Natural killer cell (primary cell): ENCODE measurements around the gene NHERF2. TPM values are rescaled to one million over a fixed set of nuclear protein-coding genes. Genes with fewer than 3 reads are reported as not detected.
"Not testable (repeated sequence)": the region's sequence is repeated elsewhere in the genome, so short reads cannot be mapped to it uniquely, and the experiment has no call there.

Experiments used
- ATAC-seq, 3 donors: fragments of 150-1000 bp in 2 of 3; fragments of 200-7000 bp in 1 of 3; cut with Tn5 transposase; 1 replicate in 1 of 3; 2 replicates in 2 of 3; pipeline ENCODE4 v1.10.0; 2021; ENCODE audit warnings: mild to moderate bottlenecking in 2 of 3, moderate library complexity in 2 of 3
- DNase-seq, 2 donors: peaks; one replicate each; pipeline versions ENCODE4 v3.0.0 to v3.0.0-alpha.2; 2013 to 2021; ENCODE audit warnings: mixed read lengths in 1 of 2
- H3K27ac ChIP-seq: one replicate; pipeline ENCODE4 v1.5.1; 2013; ENCODE audit warnings: mild to moderate bottlenecking, low read length
- H3K27me3 ChIP-seq: one replicate; pipeline ENCODE4 v1.6.1; 2013; ENCODE audit warnings: low read length; ENCODE audit not compliant: control insufficient read depth, insufficient read depth
- H3K36me3 ChIP-seq: one replicate; pipeline ENCODE4 v1.6.1; 2013; ENCODE audit warnings: low read length; ENCODE audit not compliant: control insufficient read depth, insufficient read depth
- H3K4me1 ChIP-seq: one replicate; pipeline ENCODE4 v1.6.1; 2013; ENCODE audit warnings: low read length; ENCODE audit not compliant: control insufficient read depth, insufficient read depth
- H3K4me3 ChIP-seq: one replicate; pipeline ENCODE4 v1.5.1; 2013; ENCODE audit warnings: low read length
- H3K9me3 ChIP-seq: one replicate; pipeline ENCODE4 v1.6.1; 2013; ENCODE audit warnings: low read length; ENCODE audit not compliant: control insufficient read depth, insufficient read depth
- H3K27ac Mint-ChIP-seq, 2 donors: one replicate each; pipeline ENCODE4 v1.8.0; 2022; ENCODE audit warnings: mild to moderate bottlenecking in 2 of 2, mixed read lengths in 2 of 2, moderate library complexity in 1 of 2
- H3K27me3 Mint-ChIP-seq, 2 donors: one replicate each; pipeline ENCODE4 v1.8.0; 2022; ENCODE audit warnings: low read depth in 2 of 2, mixed read lengths in 2 of 2
- H3K36me3 Mint-ChIP-seq: one replicate; pipeline ENCODE4 v1.8.0; 2022; ENCODE audit warnings: mixed read lengths
- H3K4me1 Mint-ChIP-seq, 2 donors: one replicate each; pipeline ENCODE4 v1.8.0; 2022; ENCODE audit warnings: mixed read lengths in 2 of 2
- H3K4me3 Mint-ChIP-seq: one replicate; pipeline ENCODE4 v1.8.0; 2022; ENCODE audit warnings: mild to moderate bottlenecking, moderate library complexity, mixed read lengths
- H3K9me3 Mint-ChIP-seq, 2 donors: one replicate each; pipeline ENCODE4 v1.8.0; 2022; ENCODE audit warnings: mixed read lengths in 2 of 2
- CTCF ChIP-seq: fragments of 200-600 bp; IDR thresholded peaks from one replicate; pipeline ENCODE4 v1.8.0; 2022; ENCODE audit warnings: antibody characterized with exemption
- WGBS: methylation state at CpG from one replicate; pipeline ENCODE4 v1.1.7; 2013; ENCODE audit warnings: missing lambda C conversion rate; ENCODE audit not compliant: insufficient coverage; 5-methylcytosine and 5-hydroxymethylcytosine counted together
- intact Hi-C: fragments of 100-400 bp; cut with micrococcal nuclease; formaldehyde crosslinking; loops from one replicate; pipeline ENCODE4 v1.14.2; 2022
- total RNA-seq, 4 donors: library from RNA; stranded (reverse); fragments of 120-200 nt in 1 of 4; gene quantifications; one replicate each; pipeline versions ENCODE4 v1.2.3 to v1.2.4, GENCODE V29; 2013 to 2022

Gene NHERF2
- total RNA-seq, 3 donors from 2014 or later (not counting 1 experiment from before 2014, with no cell fraction given), result 4.3 to 7.1 (median 5.6) TPM

GRCh38 chr16:2009164-2009711, 17.5 kb upstream of the NHERF2 start:
- Mint-ChIP-seq H3K27me3 (no peaks in the 10 kb centered on the region), H3K27ac (peak overlapping the region; percentile 76 to 94), H3K4me3 (peak overlapping the region; percentile 76), H3K9me3 (no peaks in the 10 kb centered on the region), H3K4me1 (peaks cover 28 to 50% of the 10 kb centered on the region in 2 donors), H3K36me3 (no peaks in the 10 kb centered on the region)
- DNase-seq (peak in 1 of 2 donors; percentile 32), ATAC-seq (peak; percentile 27 to 41 (median 40))
- Histone ChIP-seq H3K4me3 (peak overlapping the region; percentile 32), H3K4me1 (peaks cover 55% of the 10 kb centered on the region), H3K27me3 (no peaks in the 10 kb centered on the region), H3K9me3 (no peaks in the 10 kb centered on the region), H3K36me3 (no peaks in the 10 kb centered on the region), H3K27ac (peak overlapping the region; percentile 58)
- TF ChIP-seq CTCF, result no peak
- WGBS, result under 1% methylated on average over 55 of the region's 55 CpGs
- intact Hi-C loops, result loop anchor here (10.0 kb wide), 2 partner anchors 476 to 656 kb away; no protein-coding TSS in a partner anchor

DNA sequence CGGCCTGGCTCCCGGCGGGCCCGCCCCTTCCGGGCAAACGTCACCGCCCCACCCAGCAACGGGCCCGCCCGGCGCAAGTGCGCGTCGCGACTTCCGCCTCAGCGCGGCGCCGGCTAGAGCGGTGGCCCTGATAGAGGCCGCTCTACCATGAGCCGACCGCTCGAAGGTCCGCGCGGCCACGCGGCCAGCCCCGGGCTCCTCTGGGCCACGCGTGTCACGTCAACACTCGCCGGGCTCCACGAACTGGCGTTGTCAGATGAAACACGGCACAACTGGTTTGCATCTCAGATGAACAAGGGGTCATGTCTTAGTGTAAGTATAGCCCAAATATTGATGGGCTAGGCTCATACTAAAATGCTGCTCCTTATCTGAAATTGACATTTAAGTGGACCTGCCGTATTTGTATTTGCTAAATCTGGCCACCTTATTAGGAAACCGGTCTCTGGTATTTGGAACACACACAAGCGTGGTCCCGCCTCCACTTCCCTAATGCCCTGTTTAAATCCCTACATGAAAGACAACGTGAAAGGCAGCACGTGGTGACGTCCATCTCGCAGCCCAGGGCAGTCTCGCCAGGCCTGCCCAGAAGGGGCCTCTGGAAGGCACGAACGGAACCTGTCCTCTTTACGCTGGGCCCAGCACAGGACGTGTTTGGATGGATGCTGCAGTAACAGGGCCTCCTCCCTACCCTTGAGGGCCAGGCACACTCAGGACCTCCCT, 16.8 kb upstream of the NHERF2 start, which contains the start of gene ZNF598:
TSS of gene ZNF598 (minus strand) at position 31 of the 720 bp plus-strand sequence.
- Histone ChIP-seq H3K36me3 (no peaks in the 10 kb centered on the region), H3K27ac (peak within 1 kb of the TSS; percentile 98), H3K27me3 (no peaks in the 10 kb centered on the region), H3K9me3 (no peaks in the 10 kb centered on the region), H3K4me3 (peak within 1 kb of the TSS; percentile 82), H3K4me1 (peaks cover 50% of the 10 kb centered on the region)
- no peak for TF ChIP-seq CTCF
- H3K4me3 Mint-ChIP-seq, result peak within 1 kb of the TSS; percentile 87
- ATAC-seq, result peak; percentile 94 to 99 (median 98)
- no peaks in the 10 kb centered on the region for H3K36me3 Mint-ChIP-seq
- H3K27ac Mint-ChIP-seq, result peak within 1 kb of the TSS; percentile 93 to 94
- WGBS, result 3% methylated on average over 52 of the region's 52 CpGs
- no peaks in the 10 kb centered on the region for H3K9me3 Mint-ChIP-seq
- H3K27me3 Mint-ChIP-seq, result no peaks in the 10 kb centered on the region
- DNase-seq, result peak; percentile 84 to 93
- peaks cover 28 to 45% of the 10 kb centered on the region in 2 donors for H3K4me1 Mint-ChIP-seq
- intact Hi-C loops, result loop anchor here (10.0 kb wide), 2 partner anchors 475 to 655 kb away; no protein-coding TSS in a partner anchor

- H3K4me3 ChIP-seq, H3K27me3 ChIP-seq, H3K27me3 Mint-ChIP-seq, intact Hi-C loops, DNase-seq, H3K4me3 Mint-ChIP-seq, H3K27ac ChIP-seq, H3K36me3 Mint-ChIP-seq, ATAC-seq, H3K9me3 ChIP-seq, H3K9me3 Mint-ChIP-seq, H3K27ac Mint-ChIP-seq, H3K36me3 ChIP-seq: not testable (repeated sequence)
- H3K4me1 ChIP-seq, result peaks cover 35% of the 10 kb centered on the region
- peaks cover 24 to 29% of the 10 kb centered on the region in 2 donors for H3K4me1 Mint-ChIP-seq
- WGBS, result 74% methylated on average over 5 of the region's 9 CpGs
Observed at GRCh38 chr16:2011726-2012125, 15.0 kb upstream of the NHERF2 start.

GRCh38 chr16:2013527-2013926, 13.2 kb upstream of the NHERF2 start:
- Histone ChIP-seq H3K4me3 (no peak overlapping the region), H3K36me3 (no peaks in the 10 kb centered on the region), H3K9me3 (no peaks in the 10 kb centered on the region), H3K27ac (no peak overlapping the region), H3K27me3 (no peaks in the 10 kb centered on the region), H3K4me1 (peaks cover 17% of the 10 kb centered on the region)
- H3K27me3 Mint-ChIP-seq, result peaks cover 0 to 3% of the 10 kb centered on the region in 2 donors
- 94% methylated on average over 15 of the region's 15 CpGs for WGBS
- intact Hi-C loops, result no loop called here
- DNase-seq (no peak), ATAC-seq (no peak)
- no peaks in the 10 kb centered on the region for H3K9me3 Mint-ChIP-seq
- H3K4me1 Mint-ChIP-seq, result peaks cover 10 to 11% of the 10 kb centered on the region in 2 donors
- no peak overlapping the region for H3K27ac Mint-ChIP-seq
- H3K4me3 Mint-ChIP-seq, result peak overlapping the region; percentile 35
- H3K36me3 Mint-ChIP-seq, result no peaks in the 10 kb centered on the region
- no peak for TF ChIP-seq CTCF
